H9 (cell line): Measurements from ENCODE around the gene PGLYRP2. TPM values are rescaled to one million over a fixed set of nuclear protein-coding genes. Genes with fewer than 3 reads are reported as not detected.

Source experiments
- DNase-seq: peaks from one replicate; pipeline ENCODE4 v3.0.0-alpha.2; 2017
- H2AFZ ChIP-seq: one replicate; pipeline ENCODE4 v1.6.1; 2013; ENCODE audit warnings: mild to moderate bottlenecking, low read length, control low read depth, moderate library complexity
- H2AK5ac ChIP-seq: 2 replicates; pipeline ENCODE4 v1.6.1; 2013; ENCODE audit warnings: low read length, control low read depth, mixed read lengths; ENCODE audit not compliant: insufficient read length
- H2BK120ac ChIP-seq: one replicate; pipeline ENCODE4 v1.6.1; 2013; ENCODE audit warnings: low read depth, mild to moderate bottlenecking, low read length, control low read depth, inconsistent platforms; ENCODE audit not compliant: poor library complexity, severe bottlenecking
- H2BK12ac ChIP-seq: 2 replicates; pipeline ENCODE4 v1.6.1; 2013; ENCODE audit warnings: low read length, control low read depth, mixed read lengths, low read depth; ENCODE audit not compliant: insufficient read length
- H2BK15ac ChIP-seq: 2 replicates; pipeline ENCODE4 v1.6.1; 2013; ENCODE audit warnings: low read depth, low read length, control low read depth
- H2BK20ac ChIP-seq: one replicate; pipeline ENCODE4 v1.6.1; 2013; ENCODE audit warnings: low read depth, mild to moderate bottlenecking, low read length, control low read depth, inconsistent platforms; ENCODE audit not compliant: poor library complexity, severe bottlenecking
- H2BK5ac ChIP-seq: 2 replicates; pipeline ENCODE4 v1.6.1; 2013; ENCODE audit warnings: low read length, control low read depth, mixed read lengths; ENCODE audit not compliant: insufficient read length
- H3K14ac ChIP-seq: 2 replicates; pipeline ENCODE4 v1.6.1; 2013; ENCODE audit warnings: low read length, control low read depth; ENCODE audit not compliant: insufficient read depth
- H3K18ac ChIP-seq: 2 replicates; pipeline ENCODE4 v1.6.1; 2013; ENCODE audit warnings: low read depth, mild to moderate bottlenecking, mixed read lengths, low read length, control low read depth; ENCODE audit not compliant: insufficient read length
- H3K23ac ChIP-seq: 2 replicates; pipeline ENCODE4 v1.6.1; 2013; ENCODE audit warnings: low read length, control low read depth, mixed read lengths, low read depth; ENCODE audit not compliant: insufficient read length
- H3K23me2 ChIP-seq: 2 replicates; pipeline ENCODE4 v1.6.1; 2013; ENCODE audit warnings: low read depth, mild to moderate bottlenecking, mixed read lengths, low read length, control low read depth; ENCODE audit not compliant: insufficient read length, poor library complexity, severe bottlenecking
- H3K27ac ChIP-seq: 2 replicates; pipeline ENCODE4 v1.5.1; 2013; ENCODE audit warnings: low read length, control low read depth, mixed read lengths, low read depth; ENCODE audit not compliant: insufficient read length
- H3K27me3 ChIP-seq: 2 replicates; pipeline ENCODE4 v1.6.1; 2013; ENCODE audit warnings: low read length, control low read depth, inconsistent platforms; ENCODE audit not compliant: insufficient read depth
- H3K4ac ChIP-seq: 2 replicates; pipeline ENCODE4 v1.6.1; 2013; ENCODE audit warnings: low read depth, mild to moderate bottlenecking, control low read depth, inconsistent platforms, low read length, moderate library complexity
- H3K4me1 ChIP-seq: 2 replicates; pipeline ENCODE4 v1.6.1; 2013; ENCODE audit warnings: low read length, control low read depth, inconsistent platforms; ENCODE audit not compliant: insufficient read depth
- H3K4me2 ChIP-seq: 2 replicates; pipeline ENCODE4 v1.6.1; 2013; ENCODE audit warnings: low read length, control low read depth, mixed read lengths; ENCODE audit not compliant: insufficient read length, insufficient read depth
- H3K56ac ChIP-seq: 2 replicates; pipeline ENCODE4 v1.6.1; 2013; ENCODE audit warnings: low read depth, mild to moderate bottlenecking, mixed read lengths, low read length, control low read depth; ENCODE audit not compliant: insufficient read length
- H3K79me1 ChIP-seq: 2 replicates; pipeline ENCODE4 v1.6.1; 2013; ENCODE audit warnings: low read depth, mild to moderate bottlenecking, moderate library complexity, low read length, control low read depth, inconsistent platforms; ENCODE audit not compliant: insufficient read depth, poor library complexity, severe bottlenecking
- H3K79me2 ChIP-seq: 2 replicates; pipeline ENCODE4 v1.6.1; 2013; ENCODE audit warnings: low read length, control low read depth, inconsistent platforms; ENCODE audit not compliant: insufficient read depth
- H3K9ac ChIP-seq: 2 replicates; pipeline ENCODE4 v1.6.1; 2013; ENCODE audit warnings: low read length, control low read depth, mixed read lengths; ENCODE audit not compliant: insufficient read length; ENCODE audit errors: extremely low read depth
- H3K9me3 ChIP-seq: one replicate; pipeline ENCODE4 v1.6.1; 2013; ENCODE audit warnings: low read depth, low read length, inconsistent platforms; ENCODE audit not compliant: control insufficient read depth
- H3T11ph ChIP-seq: one replicate; pipeline ENCODE4 v1.6.1; 2013; ENCODE audit warnings: mild to moderate bottlenecking, low read length, control low read depth, inconsistent platforms
- H4K20me1 ChIP-seq: one replicate; pipeline ENCODE4 v1.6.1; 2013; ENCODE audit not compliant: control insufficient read depth, insufficient read length, insufficient read depth
- H4K5ac ChIP-seq: 2 replicates; pipeline ENCODE4 v1.6.1; 2013; ENCODE audit warnings: low read depth, mild to moderate bottlenecking, mixed read lengths, low read length, control low read depth; ENCODE audit not compliant: insufficient read length
- H4K8ac ChIP-seq: replicated peaks from 2 replicates; pipeline ENCODE4 v1.6.1; 2013; ENCODE audit warnings: low read length, control low read depth, mixed read lengths, low read depth; ENCODE audit not compliant: insufficient read length
- H4K91ac ChIP-seq: 2 replicates; pipeline ENCODE4 v1.6.1; 2013; ENCODE audit warnings: low read depth, mild to moderate bottlenecking, moderate library complexity, mixed read lengths, low read length, control low read depth; ENCODE audit not compliant: insufficient read length
- H3K27ac Mint-ChIP-seq, 3 experiments: 2 replicates in 2 of 3; 3 replicates in 1 of 3; pipeline ENCODE4 v1.8.0; 2020 to 2021; ENCODE audit warnings: mixed read lengths in 3 of 3, mild to moderate bottlenecking in 1 of 3, moderate library complexity in 1 of 3
- H3K27me3 Mint-ChIP-seq: 2 replicates; pipeline ENCODE4 v1.8.0; 2021; ENCODE audit warnings: low read depth, mild to moderate bottlenecking, moderate library complexity, mixed read lengths
- H3K36me3 Mint-ChIP-seq, 3 experiments: 2 replicates in 2 of 3; 3 replicates in 1 of 3; pipeline ENCODE4 v1.8.0; 2020 to 2021; ENCODE audit warnings: low read depth in 3 of 3, mixed read lengths in 3 of 3; ENCODE audit not compliant: insufficient read depth in 1 of 3
- H3K4me1 Mint-ChIP-seq, 2 experiments: 2 replicates each; pipeline ENCODE4 v1.8.0; 2020; ENCODE audit warnings: mixed read lengths in 2 of 2
- H3K4me3 Mint-ChIP-seq, 2 experiments: 2 replicates in 1 of 2; 3 replicates in 1 of 2; pipeline ENCODE4 v1.8.0; 2020 to 2021; ENCODE audit warnings: mild to moderate bottlenecking in 2 of 2, mixed read lengths in 2 of 2, moderate library complexity in 1 of 2
- H3K9me3 Mint-ChIP-seq, 2 experiments: 2 replicates in 1 of 2; 3 replicates in 1 of 2; pipeline ENCODE4 v1.8.0; 2020; ENCODE audit warnings: mild to moderate bottlenecking in 2 of 2, mixed read lengths in 2 of 2, moderate library complexity in 1 of 2
- CTCF ChIP-seq: fragments of 200-600 bp; sonication (generic); conservative IDR thresholded peaks from 3 replicates; pipeline ENCODE4 v1.8.0; 2021; ENCODE audit warnings: antibody characterized with exemption, mild to moderate bottlenecking
- WGBS: extraction: QIAGEN DNeasy Blood & Tissue Kit; methylation state at CpG from one replicate; pipeline ENCODE4 v1.1.7; 2013; ENCODE audit warnings: missing lambda C conversion rate, low lambda C conversion rate, mixed read lengths; ENCODE audit not compliant: insufficient read length; ENCODE audit errors: extremely low coverage; 5-methylcytosine and 5-hydroxymethylcytosine counted together
- total RNA-seq: library from RNA; stranded (reverse); gene quantifications from 2 replicates; pipeline ENCODE4 v1.2.1, GENCODE V29; 2021

The PGLYRP2 gene
- total RNA-seq, 1 experiment from 2014 or later, result not detected

DNA sequence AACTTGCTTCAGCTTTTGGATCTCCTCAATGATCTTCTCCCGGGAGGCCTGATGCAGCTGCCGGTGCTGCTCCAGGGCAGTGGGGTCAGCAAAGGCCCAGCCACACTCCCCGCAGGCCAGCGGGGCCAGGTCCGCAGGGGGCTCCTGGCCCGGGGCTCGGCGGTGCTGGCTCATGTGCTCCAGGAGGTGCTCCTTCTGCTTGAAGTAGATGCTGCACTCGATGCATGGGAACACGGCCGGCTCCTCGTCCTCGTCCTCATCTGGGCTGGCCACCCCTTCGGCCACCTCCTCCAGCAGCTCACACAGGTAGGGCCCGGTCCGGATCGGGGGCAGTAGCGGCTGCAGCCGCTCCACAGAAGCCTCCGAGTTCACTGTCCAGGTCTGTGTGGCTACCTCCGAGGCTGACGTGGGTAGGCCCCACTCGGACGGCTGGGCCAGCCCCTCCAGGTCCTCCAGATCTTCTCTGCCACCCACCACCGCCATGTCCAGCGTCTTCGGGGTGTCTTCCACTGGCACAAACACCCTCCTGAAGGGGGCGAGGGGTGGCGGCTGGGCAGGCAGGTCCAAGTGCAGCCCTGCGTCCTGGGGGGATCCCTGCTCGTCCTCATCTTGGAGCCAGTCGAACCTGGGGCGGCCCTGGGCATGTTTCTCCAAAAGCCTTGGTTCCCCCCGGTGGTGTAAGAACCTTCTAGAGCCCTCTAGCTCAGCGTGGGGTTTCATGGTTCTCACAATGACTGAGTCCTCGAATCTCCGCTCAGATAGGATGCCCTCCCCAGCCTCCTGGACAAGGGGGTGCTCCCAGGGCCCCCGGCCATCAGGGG, 39.3 kb downstream of the PGLYRP2 start:
- no peak overlapping the region for H2BK20ac ChIP-seq
- H3K27ac ChIP-seq, result no peak overlapping the region
- H2BK5ac ChIP-seq, result no peak overlapping the region
- no peak overlapping the region for H3K4ac ChIP-seq
- no peaks in the 10 kb centered on the region for H3K9me3 ChIP-seq
- no peak overlapping the region for H2AK5ac ChIP-seq
- Mint-ChIP-seq H3K4me3 (no peak overlapping the region), H3K27me3 (no peaks in the 10 kb centered on the region), H3K4me1 (no peaks in the 10 kb centered on the region), H3K27ac (no peak overlapping the region; a peak in 1 of 7 replicates), H3K36me3 (no peaks in the 10 kb centered on the region), H3K9me3 (no peaks in the 10 kb centered on the region)
- no peak overlapping the region for H3K23ac ChIP-seq
- no peak overlapping the region for H2BK12ac ChIP-seq
- H3K4me2 ChIP-seq, result no peak overlapping the region
- no peaks in the 10 kb centered on the region for H3K79me2 ChIP-seq
- no peak overlapping the region for H3T11ph ChIP-seq
- H4K91ac ChIP-seq, result no peak overlapping the region
- no peak overlapping the region for H3K56ac ChIP-seq
- H3K9ac ChIP-seq, result no peak overlapping the region
- H3K14ac ChIP-seq, result no peak overlapping the region
- no CpG with 5 or more reads among the region's 38 CpGs for WGBS
- no peak overlapping the region for H4K5ac ChIP-seq
- no peaks in the 10 kb centered on the region for H4K20me1 ChIP-seq
- no peaks in the 10 kb centered on the region for H3K4me1 ChIP-seq
- no peaks in the 10 kb centered on the region for H3K23me2 ChIP-seq
- TF ChIP-seq CTCF, result no peak
- no peaks in the 10 kb centered on the region for H3K27me3 ChIP-seq
- no peak for DNase-seq
- H3K79me1 ChIP-seq, result no peaks in the 10 kb centered on the region
- no peak overlapping the region for H4K8ac ChIP-seq
- no peak overlapping the region for H2BK15ac ChIP-seq
- H2AFZ ChIP-seq, result no peak overlapping the region
- no peak overlapping the region for H2BK120ac ChIP-seq
- H3K18ac ChIP-seq, result no peak overlapping the region
